DMS53 (cell line): ENCODE measurements around the gene TRPT1.
A peak's percentile ranks its signal among the peaks of the same experiment; 100 is the strongest.

Experiments
- DNase-seq: peaks from one replicate; lab custom pipeline; 2025; lab: John Stamatoyannopoulos, UW

Gene TRPT1

DNA sequence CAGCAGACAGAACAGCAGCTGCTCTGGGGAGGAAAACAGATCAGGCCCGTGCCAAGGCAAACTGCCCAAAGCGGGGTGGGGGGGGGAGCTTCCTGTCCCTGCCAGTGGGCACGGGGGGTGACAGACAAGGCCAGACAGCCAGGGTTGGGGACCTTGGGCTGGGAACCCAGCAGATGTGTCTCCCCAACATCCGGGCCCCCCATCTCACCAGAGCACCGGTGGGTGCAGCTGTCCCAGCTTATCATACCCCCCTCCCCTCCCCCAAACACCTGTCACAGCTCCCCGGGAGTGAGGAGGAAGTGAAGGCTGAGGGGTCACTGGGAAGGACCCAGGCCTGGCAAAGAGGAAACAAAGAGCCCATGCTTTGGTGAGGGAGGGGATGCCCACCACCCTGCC lies 19.4 kb upstream of the TRPT1 start:
- DNase-seq = peak; percentile 84

DNA sequence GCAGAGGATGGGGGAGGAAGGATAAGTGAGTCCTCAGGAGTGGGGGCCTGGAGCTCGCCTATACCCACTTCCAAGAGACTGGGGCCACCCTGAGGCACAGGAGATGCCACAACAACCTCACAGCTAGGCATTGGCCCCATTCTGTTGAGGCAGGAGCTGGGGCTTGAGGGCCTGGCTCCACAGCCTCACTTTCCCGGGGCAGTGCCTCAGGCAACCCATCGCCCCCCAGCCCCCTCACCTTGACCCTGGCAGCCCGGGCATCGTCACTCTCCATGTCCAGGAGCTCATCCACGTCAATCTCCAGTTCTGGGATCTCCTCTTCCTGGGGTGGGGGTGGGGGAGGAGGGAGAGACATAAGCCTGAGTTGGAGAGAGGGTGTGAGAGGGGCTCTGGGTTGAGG lies 19.0 kb upstream of the TRPT1 start:
- DNase-seq = peak; percentile 46

GRCh38 chr11:64244107-64244506 lies 18.1 kb upstream of the TRPT1 start:
- no peak for DNase-seq

GRCh38 chr11:64243236-64243854 lies 17.4 kb upstream of the TRPT1 start:
- DNase-seq = peak; percentile 45

GRCh38 chr11:64241491-64242374 lies 15.7 kb upstream of the TRPT1 start:
- DNase-seq = peak; percentile 76

GRCh38 chr11:64241241-64241490 lies 15.2 kb upstream of the TRPT1 start:
- peak; percentile 99 for DNase-seq

DNA sequence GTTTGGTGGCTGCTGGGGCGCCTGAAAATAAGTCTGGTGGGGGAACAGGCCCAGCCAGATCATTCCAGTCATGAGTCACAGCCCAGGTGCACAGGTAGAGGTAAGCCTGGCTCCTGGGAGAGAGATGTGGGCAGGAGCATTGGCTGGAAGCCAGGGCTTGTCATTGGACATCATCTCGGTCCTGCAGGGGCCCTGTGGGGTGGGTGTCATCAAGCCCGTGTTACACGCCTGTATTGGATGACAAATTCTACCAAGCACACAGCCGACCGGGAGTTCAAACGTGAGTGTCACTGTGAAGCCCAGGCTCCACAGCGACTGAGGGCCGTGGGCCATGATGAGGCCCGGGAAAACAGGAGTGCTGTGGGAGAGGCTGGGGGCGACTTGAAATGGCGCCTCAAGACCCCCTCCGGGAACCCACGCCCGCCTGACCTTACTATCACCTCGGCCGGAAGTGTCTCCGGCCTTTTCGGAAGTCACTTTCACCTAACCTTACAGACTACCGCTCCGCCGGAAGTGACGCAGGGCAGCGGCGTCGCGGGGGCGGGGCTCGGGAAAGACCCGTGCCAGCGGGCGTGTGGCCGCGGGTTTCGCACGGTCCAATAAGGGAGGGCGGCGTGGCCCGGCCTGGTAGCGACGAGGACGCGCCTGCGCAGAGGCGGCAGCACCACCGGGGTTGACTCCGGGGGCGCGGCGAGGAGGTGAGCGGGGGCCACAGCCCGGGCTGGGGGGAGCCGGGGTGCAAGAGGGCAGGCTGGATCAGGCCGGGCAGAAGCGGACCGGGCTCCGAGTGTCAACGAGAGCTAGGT lies 14.7 kb upstream of the TRPT1 start, which contains the start of gene FKBP2:
Gene FKBP2 (plus strand): TSS at position 661 of the 806 bp plus-strand sequence. CDS start 1,293 bp downstream, outside the sequence.
- peak; percentile 99 for DNase-seq

DNA sequence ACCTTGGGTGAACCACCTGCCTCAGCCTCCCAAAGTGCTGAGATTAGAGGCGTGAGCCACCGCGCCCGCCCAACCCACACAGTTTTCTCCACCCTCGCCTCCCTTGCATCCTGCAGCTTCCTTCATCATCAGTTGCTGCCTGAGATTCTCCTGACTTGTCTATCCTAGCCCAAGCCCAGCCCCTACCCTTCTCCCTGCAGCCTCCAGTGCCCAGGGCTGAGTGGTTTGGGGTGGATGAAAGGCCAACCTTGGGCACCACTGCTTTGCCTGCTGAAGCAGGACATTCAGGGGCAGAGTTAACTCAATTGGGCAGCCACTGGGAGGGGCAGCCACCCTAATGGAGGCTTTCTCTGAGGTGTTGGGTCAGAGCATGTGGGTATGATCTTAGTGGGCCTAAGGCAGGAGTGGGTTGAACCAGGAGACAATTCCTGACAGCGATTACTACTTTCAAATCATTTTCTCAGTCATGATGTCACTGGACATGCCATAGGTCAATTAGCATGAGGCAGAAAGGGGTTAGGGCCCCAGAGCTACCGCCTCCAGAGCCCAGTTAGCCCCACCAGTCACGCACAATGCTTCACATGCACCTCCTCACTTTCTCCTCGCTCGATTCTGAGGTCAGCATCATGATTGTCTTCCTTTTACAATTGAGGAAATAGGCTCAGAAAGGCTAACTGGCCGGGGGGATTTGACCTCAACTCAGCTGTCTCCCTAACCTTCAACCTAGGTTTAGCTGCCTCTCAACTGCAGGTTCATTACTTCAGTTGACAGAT lies 13.9 kb upstream of the TRPT1 start:
- DNase-seq = peak; percentile 96

GRCh38 chr11:64238999-64239398 lies 13.0 kb upstream of the TRPT1 start:
- DNase-seq = no peak

- peak; percentile 94 for DNase-seq
Measured at GRCh38 chr11:64238076-64238475, 12.1 kb upstream of the TRPT1 start.

- peak; percentile 100 for DNase-seq
Measured at GRCh38 chr11:64237484-64237951, 11.5 kb upstream of the TRPT1 start.

- peak; percentile 73 for DNase-seq
Measured at GRCh38 chr11:64235437-64236161, 9.6 kb upstream of the TRPT1 start.

- DNase-seq = peak; percentile 87
Measured at GRCh38 chr11:64234647-64235379, 8.8 kb upstream of the TRPT1 start.

DNA sequence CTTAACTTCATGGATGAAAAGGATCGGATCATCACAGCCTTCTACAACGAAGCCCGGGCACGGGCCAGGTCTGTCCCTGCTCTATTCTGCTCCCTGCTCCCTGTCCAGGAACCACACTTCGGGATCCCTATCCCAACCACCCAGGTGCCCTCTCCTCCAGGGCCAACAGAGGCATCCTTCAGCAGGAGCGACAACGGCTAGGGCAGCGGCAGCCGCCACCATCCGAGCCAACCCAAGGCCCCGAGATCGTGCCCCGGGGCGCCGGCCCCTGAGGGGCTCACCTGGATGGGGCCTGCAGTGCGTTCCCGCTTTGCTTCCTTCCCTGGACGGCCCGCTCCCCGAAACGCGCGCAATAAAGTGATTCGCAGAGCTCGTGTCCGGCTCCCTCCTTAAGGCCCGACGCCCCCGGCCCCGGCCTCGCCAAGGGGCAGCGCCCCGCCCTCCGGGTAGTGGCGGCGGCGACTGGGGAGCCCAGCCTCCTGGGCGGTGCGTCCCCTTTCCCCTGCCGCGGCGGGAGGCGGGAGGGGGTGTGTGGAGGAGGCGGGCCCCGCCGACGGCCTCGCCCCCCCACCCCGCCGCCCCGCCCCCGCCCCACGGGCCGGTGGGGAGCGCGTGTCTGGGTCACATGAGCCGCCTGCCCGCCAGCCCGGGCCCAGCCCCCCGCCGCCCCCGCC lies 8.1 kb upstream of the TRPT1 start, which contains the start of gene VEGFB:
Gene VEGFB (plus strand): TSS at position 672 of the 674 bp plus-strand sequence. CDS start 250 bp downstream, outside the sequence.
- DNase-seq = peak; percentile 89

DNA sequence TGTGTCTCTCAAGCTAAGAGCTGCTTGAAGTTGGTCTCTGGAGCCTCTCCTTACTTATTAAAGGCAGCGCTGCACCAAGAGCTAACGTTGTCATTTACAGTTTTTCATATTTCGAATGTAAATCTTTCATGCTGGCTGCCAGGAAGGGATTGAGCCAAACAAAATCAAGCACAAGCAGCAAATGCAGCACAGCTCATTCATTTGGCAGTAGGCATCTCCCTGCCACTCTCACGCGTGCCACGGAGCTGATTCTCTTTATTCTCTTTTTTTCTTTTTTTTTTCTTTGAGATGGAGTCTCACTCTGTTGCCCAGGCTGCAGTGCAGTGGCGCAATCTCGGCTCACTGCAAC lies 7.0 kb upstream of the TRPT1 start:
- no peak for DNase-seq

DNA sequence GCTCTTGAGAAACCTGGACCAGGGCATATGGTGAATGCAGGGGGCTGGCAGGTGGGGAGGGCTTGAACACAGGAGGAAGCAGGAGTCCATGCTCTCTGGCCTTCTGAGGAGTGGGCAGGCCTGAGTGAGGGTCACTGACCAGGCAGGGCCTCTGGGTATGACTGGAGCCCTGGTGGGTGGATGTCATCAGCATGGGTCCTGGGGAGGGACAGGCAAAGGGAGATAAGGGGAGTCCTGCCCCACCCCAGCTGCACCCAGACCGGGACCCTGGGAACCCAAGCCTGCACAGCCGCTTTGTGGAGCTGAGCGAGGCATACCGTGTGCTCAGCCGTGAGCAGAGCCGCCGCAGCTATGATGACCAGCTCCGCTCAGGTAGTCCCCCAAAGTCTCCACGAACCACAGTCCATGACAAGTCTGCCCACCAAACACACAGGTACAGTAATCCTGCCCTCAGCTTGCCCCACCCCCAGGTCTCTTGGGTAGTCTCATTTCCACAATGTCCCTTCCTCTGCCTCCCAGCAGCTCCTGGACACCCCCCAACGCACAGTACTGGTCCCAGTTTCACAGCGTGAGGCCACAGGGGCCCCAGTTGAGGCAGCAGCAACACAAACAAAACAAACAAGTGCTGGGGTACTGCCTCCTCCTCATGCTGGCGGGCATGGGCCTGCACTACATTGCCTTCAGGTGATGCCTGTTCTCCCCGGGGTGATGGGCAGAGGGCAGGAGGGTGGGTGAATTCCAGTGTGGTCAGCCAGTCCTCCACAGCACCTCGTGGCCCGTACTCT lies 6.4 kb upstream of the TRPT1 start:
- DNase-seq = no peak

DNA sequence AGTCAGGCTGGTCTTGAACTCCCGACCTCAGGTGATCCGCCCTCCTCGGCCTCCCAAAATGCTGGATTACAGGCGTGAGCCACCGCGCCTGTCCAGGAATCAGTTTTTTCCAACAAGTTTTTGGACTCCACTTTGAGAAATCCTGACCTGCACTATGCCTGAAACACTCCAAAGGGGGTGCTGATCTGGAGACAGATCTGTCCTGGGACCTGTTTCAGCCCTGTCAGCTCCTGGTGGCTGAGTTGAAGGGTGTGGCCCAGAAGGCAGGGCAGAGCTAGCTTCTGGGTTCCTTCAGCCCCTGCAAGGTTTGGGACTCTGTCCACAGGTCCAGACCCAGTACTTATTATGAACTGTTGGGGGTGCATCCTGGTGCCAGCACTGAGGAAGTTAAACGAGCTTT lies 5.6 kb upstream of the TRPT1 start:
- no peak for DNase-seq

- DNase-seq = peak; percentile 65
Measured at GRCh38 chr11:64230985-64231365, 5.0 kb upstream of the TRPT1 start.
